Germinal center (tissue), 1 donor: ENCODE measurements around the gene PNLIP.

Experiments used
- DNase-seq: peaks from one replicate; pipeline ENCODE4 v3.0.0; 2012; ENCODE audit warnings: mixed read lengths, low spot score

Gene PNLIP

GRCh38 chr10:116545756-116546155 is at the start of gene PNLIP:
Gene PNLIP (plus strand): TSS chr10:116545931. CDS start chr10:116546093, 162 bp downstream.
- DNase-seq: no peak

DNA sequence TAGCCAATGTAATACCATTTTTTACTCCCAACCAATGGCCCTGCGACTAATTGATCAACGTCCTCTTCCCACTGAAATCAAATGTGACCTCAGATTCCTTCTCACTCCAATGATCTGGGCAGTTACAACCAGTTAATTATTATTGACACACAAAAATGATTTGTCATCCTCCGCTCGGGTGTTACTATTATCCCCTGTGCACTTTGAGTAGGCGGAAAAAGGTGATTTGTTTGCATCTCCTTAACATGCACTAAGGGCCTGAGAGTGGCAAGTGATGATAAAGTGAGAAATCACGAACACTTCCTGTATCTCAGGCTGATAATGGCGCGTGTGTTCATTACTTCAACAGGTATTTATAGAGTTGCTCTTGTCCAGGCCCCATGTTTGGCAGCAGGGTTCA is 40.9 kb upstream of the PNLIP start:
- DNase-seq: no peak

DNA sequence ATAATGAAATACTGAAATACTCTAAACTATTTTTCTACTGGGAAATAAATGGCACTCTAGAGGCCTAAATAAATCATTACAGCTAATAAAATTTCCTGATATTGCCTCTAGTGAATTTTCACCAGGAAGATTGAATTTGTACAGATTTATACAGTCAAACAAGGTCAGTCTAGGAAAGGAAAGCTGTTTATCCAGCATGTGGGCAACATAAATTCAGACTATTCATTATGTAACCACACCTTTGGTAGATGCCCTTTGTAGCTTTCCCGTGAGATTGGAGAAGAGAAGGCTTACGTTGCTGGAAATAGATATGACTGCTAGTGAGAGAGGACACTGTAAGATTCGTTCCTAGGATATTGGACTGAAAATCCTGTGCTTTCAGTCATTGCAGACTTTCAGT is 35.2 kb upstream of the PNLIP start:
- DNase-seq: no peak

DNA sequence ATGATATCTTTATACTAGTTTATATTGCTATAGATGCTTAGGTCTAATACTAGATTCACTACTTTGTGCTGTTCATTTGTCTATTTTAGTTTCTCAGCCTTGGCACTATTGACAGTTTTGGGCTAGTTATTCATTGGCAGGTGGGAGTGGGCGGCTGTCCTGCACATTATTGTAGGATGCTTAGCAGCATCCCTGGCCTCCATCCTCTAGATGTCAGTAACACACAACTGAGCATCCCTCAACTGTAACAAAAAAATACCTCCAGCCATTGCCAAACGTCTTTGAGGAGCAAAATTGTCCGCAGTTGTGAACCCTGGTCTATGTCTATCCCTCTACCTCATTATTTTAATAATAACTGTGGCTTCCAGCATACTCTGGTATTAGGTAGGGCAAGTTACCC is 34.4 kb upstream of the PNLIP start:
- DNase-seq: no peak

- DNase-seq: peak; percentile 19
These were observed 24.1 kb upstream of the PNLIP start for GRCh38 chr10:116521424-116522290.

DNA sequence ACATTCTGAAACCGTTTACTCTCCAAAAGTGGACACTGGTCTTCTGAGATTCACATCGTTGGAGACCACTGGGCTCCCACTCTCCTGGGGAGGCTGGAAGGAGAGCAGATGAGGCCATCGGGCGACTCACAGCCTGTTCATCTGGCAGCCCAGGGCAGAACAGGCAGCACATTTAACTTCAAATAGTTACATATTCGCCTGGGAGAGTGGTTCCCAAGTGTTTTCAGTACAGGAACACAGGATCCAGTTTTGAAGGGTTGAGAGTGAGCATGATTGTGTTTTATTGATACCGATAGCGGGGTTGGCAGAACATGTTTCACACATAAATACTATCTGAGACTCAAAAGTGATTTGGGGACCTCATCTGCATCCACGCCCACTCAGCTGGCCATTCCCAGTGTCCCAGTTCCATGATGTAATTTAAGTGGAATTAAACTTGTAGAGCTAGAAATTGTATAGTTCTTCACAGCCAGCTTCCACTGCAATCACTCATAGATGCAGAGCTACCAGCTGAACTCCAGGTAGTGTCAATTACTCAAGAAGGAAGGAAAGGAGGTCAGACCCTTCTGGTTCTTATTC is 22.8 kb upstream of the PNLIP start:
- no peak for DNase-seq

DNA sequence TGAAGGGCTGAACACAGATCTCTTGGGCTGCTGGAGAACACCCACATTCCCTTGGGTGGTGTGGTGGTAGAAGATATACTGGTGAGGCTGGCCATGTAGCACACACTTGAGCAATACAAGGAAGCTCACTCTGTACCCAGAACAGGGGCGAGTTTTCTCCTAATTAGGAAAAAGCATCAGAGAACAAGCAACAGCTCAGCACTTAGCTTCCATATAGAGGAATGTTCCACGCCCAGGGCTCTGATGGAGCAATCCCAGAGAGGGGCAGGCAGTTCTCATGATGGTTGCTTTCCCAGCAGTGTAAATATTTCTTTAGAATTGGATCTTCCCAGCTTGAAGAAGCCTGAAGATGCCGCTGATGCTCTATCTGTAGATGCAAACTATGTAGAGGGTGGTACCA is 21.0 kb upstream of the PNLIP start:
- DNase-seq: no peak

DNA sequence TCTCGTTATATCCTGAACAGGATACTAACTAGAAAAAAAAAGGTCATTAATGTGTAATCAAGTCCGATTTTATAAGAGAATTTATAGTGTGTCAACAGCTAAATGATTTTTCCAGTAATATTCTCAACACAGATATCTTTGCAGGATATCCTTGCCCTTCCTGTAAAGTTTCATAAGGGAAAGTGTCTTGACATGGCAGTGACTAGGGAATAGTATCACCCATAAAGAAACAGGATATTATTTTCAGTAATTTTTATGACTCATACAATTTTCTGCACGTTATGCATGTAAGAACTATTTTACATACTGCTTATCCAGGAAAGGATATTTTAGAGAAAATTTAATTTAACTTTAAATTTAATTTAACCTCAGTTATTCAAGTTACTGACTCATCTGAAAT is 19.5 kb upstream of the PNLIP start:
- DNase-seq: no peak

- no peak for DNase-seq
These were observed 8.9 kb upstream of the PNLIP start for GRCh38 chr10:116536810-116537209.

- no peak for DNase-seq
These were observed 7.3 kb upstream of the PNLIP start for GRCh38 chr10:116538456-116538855.

- DNase-seq: no peak
These were observed 6.7 kb upstream of the PNLIP start for GRCh38 chr10:116538992-116539391.

- DNase-seq: no peak
These were observed 4.9 kb upstream of the PNLIP start for GRCh38 chr10:116540814-116541213.

DNA sequence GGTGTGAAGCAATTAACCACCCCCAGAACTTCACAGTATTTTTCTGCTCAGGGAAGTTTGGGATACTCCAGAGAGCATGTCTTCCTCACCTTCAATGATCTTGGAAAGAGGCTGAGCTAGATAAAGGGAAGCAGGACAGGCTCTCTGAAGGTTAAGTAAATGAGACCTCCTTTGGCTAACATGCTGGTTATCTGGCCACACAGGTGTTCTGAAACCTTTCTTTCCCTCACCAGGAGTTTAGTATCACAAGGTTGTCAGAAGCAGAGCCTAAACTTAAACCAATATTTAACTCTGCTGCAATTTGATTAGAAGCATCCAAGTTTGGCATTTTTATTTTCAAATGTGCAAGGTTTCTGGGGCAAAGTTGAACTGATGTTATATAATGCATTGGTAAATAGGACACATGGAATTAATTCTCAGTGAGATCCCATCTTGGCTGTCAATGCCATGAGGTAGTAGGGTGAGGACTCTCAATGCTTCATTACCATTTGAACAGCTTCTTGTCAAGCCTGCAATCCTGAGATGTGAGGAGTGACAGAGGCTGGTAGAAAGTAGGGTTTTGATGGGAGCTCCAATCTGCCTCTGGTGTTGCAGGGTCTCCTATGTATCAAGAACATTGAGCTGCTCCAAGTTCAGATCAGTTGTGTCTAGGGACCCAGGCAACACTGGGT is 3.6 kb upstream of the PNLIP start:
- DNase-seq: no peak

GRCh38 chr10:116545122-116545521 is 609 bp upstream of the PNLIP start:
- DNase-seq: no peak

DNA sequence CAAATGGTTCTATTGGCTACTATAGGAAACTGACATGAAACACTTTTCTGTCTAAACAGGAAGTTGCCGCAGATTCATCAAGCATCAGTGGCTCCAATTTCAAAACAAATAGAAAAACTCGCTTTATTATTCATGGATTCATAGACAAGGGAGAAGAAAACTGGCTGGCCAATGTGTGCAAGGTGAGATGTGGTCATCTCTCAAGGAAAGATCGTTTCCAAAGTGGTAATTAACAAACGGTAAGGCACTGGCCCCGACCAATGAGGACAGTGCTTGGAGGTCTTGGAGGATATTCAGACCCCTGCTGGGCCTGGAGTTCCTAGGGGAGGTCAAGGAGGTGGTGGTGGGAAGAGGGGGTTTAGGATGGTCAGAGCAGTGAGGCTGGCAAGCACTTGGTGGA is 2.6 kb downstream of the PNLIP start:
- DNase-seq: no peak

DNA sequence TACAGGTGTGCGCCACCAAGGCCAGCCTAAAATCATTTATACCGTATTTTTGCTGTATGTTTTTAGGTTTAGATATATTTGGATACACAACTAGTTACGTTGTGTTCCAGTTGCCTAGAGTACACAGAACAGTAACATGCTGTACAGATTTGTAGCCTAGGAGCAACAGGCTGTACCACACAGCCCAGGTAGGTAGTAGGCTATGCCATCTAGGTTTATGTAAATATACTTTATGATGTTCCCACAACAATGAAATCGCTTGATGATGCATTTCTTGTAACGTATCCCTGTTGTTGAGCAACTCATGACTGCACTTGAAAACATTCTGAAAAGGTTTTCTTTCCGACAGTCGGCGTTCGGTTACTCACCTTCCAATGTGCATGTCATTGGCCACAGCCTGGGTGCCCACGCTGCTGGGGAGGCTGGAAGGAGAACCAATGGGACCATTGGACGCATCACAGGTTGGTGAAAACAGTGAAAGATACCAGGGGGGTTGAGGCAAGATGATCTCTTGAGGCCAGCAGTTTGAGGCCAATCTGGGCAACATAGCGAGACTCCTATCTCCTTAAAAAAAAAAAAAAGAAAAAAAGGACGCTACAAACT is 7.7 kb downstream of the PNLIP start:
- DNase-seq: no peak

DNA sequence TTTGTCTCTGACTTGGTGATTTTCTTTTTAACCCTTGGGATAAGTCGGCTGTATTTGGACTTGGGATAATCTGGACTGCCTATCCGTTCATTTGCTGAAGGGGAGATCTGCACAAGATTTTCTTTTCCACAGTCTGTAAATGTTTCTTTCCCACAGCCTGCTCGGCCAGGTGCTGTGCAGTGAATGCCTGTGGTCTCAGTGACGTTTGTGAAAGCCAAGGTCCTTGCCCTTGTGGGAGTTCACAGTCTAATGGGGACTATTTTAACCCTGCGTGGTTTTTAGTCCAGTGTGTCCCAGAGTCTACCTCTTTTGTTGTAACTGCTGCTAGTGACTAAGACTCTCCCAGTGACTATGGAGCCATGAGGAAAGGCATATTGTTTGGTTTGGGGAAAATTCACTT is 8.9 kb downstream of the PNLIP start:
- no peak for DNase-seq

DNA sequence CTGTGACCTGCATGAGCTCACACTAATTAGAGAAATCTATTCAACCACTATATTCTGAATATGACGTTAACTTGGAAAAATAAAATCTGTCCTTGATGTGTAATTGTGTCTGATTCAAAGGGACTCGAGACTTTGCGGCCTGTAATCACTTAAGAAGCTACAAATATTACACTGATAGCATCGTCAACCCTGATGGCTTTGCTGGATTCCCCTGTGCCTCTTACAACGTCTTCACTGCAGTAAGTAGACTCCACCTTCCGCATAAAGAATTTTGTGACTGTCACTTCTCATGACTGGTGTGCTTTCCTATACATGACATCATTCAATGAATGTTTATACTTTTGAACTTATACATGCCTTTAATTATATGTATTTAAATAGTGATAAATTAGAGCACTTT is 10.1 kb downstream of the PNLIP start:
- DNase-seq: no peak

DNA sequence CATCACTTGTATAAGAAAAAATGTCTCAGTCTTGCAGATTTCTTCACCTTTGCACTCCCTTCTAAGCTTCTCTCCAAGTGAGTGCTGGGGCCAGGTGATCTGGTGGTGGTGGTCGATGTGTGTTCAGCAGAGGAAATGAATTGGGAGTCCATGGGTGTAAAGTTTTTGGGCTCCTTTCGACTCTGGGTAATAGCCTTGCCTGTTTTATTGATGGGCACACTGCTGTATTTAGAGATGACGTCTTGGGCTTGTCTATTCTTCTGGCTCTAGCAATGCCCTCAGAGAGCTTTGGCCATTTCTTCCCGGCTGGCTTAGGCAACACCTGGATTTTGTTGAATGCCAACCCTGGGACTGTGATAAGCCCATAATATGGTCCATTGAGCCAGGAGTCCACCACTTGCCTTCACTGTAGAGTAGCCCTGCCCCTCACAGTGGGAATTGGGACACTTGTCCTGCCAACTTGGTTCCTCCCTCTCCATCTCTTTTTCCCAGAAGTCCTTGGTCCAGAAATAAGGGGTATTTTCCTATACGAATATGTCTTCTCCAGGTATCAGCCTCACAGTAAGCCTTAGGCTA is 11.7 kb downstream of the PNLIP start:
- DNase-seq: no peak

GRCh38 chr10:116565534-116565933 is 19.8 kb downstream of the PNLIP start:
- no peak for DNase-seq

DNA sequence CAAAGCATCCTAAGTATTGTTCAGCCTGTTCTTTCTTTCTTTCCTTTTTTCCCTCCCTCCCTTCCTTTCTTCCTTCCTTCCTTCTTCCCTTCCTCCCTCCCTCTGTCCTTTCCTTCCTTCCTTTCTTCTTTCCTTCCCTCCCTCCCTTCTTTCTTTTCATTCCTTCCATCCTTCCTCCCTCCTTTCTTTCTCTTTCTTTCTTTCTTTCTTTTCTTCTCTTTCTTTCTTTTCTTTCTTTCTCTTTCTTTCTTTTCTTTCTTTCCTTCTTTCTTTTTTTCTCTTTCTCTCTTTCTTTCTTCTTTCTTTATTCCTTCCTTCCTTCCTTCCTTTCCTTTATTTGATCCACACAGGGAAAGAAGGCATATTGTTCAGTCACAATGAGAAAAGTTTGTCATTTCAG is 21.2 kb downstream of the PNLIP start:
- no peak for DNase-seq

GRCh38 chr10:116567335-116567734 is 21.6 kb downstream of the PNLIP start:
- DNase-seq: no peak
